Tibial artery (tissue), 4 donors: ENCODE measurements around the gene ARHGEF37.
A peak's percentile ranks its signal among the peaks of the same experiment; 100 is the strongest.

Experiments used
- DNase-seq, 2 donors: peaks; one replicate each; pipeline ENCODE4 v3.0.0-alpha.2; 2019
- H3K27ac ChIP-seq, 2 donors: fragments of 200-600 bp; sonication (generic) in 1 of 2; 1 replicate in 1 of 2; 2 replicates in 1 of 2; pipeline ENCODE4 v1.5.1; 2018 to 2019; ENCODE audit warnings: mild to moderate bottlenecking in 1 of 2
- H3K27me3 ChIP-seq, 2 donors: fragments of 200-600 bp; sonication (generic) in 1 of 2; one replicate each; pipeline versions ENCODE4 v1.5.1 to v1.6.0; 2016 to 2019
- H3K36me3 ChIP-seq, 3 donors: fragments of 200-600 bp; sonication (generic) in 2 of 3; one replicate each; pipeline ENCODE4 v1.5.1; 2016 to 2019; ENCODE audit warnings: mild to moderate bottlenecking in 2 of 3
- H3K4me1 ChIP-seq, 4 donors: fragments of 200-600 bp; sonication (generic) in 2 of 4; 1 replicate in 3 of 4; 2 replicates in 1 of 4; pipeline ENCODE4 v1.5.1; 2016 to 2019
- H3K4me3 ChIP-seq, 2 donors: fragments of 200-600 bp; sonication (generic) in 1 of 2; 1 replicate in 1 of 2; 2 replicates in 1 of 2; pipeline ENCODE4 v1.5.1; 2018 to 2019; ENCODE audit warnings: mild to moderate bottlenecking in 2 of 2
- H3K9me3 ChIP-seq, 3 donors: fragments of 200-600 bp; sonication (generic) in 1 of 3; one replicate each; pipeline ENCODE4 v1.5.1; 2016 to 2019
- CTCF ChIP-seq, 2 experiments: fragments of 200-600 bp in 1 of 2; fragments of 450-650 bp in 1 of 2; IDR thresholded peaks; one replicate each; pipeline ENCODE4 v1.5.1; 2017 to 2019; ENCODE audit warnings: antibody characterized with exemption in 2 of 2, mild to moderate bottlenecking in 1 of 2, moderate library complexity in 1 of 2
- intact Hi-C: fragments of 100-400 bp; cut with DNase I; formaldehyde crosslinking; loops from one replicate; pipeline ENCODE4 v1.15.0; 2023; ENCODE audit warnings: low total_unique reads

Gene ARHGEF37

DNA sequence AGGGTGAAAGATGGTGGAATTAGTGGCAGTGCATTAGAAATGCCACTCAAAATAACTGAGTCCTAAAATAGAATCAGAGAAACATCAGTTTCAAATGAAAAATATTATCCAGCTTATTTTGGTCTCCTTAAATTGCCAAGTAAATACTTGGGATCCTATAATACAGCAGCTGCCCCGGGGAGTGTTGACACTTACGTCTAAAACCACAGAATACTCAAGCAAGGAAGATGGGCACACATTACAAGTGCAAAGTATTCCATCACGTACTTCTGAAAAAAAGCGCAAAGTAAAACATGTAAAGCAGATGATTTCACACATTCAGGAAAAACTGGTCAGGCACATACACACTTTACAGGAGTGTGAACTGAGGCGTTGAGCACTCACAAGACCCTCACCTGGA lies 2.4 kb upstream of the ARHGEF37 start:
- H3K9me3 ChIP-seq: no peaks in the 10 kb centered on the region
- no peak for TF ChIP-seq CTCF (IDR thresholded peaks at IDR 0.05)
- no peaks in the 10 kb centered on the region for H3K36me3 ChIP-seq
- no peak for DNase-seq
- no peak overlapping the region for H3K4me3 ChIP-seq
- no peaks in the 10 kb centered on the region for H3K27me3 ChIP-seq
- peaks cover 0 to 45% (median 26%) of the 10 kb centered on the region in 4 donors for H3K4me1 ChIP-seq
- H3K27ac ChIP-seq: peak overlapping the region in 1 of 2 donors; percentile 47
- intact Hi-C loops: no loop called here

GRCh38 chr5:149580808-149581191 lies 498 bp upstream of the ARHGEF37 start:
- no peaks in the 10 kb centered on the region for H3K27me3 ChIP-seq
- H3K9me3 ChIP-seq: no peaks in the 10 kb centered on the region
- H3K36me3 ChIP-seq: no peaks in the 10 kb centered on the region
- intact Hi-C loops: no loop called here
- peak overlapping the region; percentile 60 to 80 for H3K4me3 ChIP-seq
- no peak for DNase-seq
- TF ChIP-seq CTCF (IDR thresholded peaks at IDR 0.05): no peak
- peaks cover 0 to 56% (median 39%) of the 10 kb centered on the region in 4 donors for H3K4me1 ChIP-seq
- peak overlapping the region; percentile 68 to 83 for H3K27ac ChIP-seq

DNA sequence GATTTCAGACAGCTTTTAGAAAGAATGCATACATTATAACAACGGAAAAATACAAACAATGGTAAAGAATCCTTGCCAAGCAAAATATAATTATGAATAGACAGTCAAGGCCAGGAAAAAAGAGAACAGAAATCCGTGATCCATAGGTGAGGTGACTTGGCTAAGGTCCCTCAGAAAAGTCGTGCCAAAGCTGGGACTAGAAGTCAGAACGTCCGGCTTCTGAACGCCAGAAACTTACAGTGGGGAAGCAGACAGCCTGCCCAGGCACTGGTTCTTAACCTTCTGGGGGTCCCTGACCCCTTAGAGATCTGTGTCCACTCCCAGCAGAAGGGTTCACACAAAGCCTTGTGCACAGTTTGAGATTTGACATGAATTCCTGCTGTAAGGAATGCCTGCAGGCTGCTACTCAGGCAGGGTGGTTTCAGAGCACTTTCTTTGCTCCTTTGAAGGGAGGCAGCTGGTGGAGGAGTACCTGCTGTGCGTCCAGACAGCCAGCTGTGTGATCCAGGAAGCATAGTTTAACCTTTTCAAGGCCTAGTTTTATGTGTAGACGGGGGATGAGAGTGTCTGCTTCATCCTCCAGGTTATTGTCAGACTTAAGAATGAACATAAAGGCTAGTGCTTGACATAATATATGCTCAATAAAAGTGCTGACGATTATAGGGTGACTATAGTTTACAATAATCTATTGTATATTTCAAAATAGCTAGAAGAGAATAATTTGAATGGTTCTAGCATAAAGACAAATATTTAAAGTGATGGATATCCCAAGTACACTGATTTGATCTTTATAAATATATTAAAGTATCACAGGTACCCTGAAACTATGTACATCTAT lies 852 bp downstream of the ARHGEF37 start:
- no peaks in the 10 kb centered on the region for H3K9me3 ChIP-seq
- no peak for DNase-seq
- no peak for TF ChIP-seq CTCF (IDR thresholded peaks at IDR 0.05)
- intact Hi-C loops: no loop called here
- no peaks in the 10 kb centered on the region for H3K36me3 ChIP-seq
- H3K27me3 ChIP-seq: no peaks in the 10 kb centered on the region
- H3K4me3 ChIP-seq: peak overlapping the region; percentile 60 to 80
- peaks cover 0 to 67% (median 48%) of the 10 kb centered on the region in 4 donors for H3K4me1 ChIP-seq
- H3K27ac ChIP-seq: peak overlapping the region; percentile 68 to 83

DNA sequence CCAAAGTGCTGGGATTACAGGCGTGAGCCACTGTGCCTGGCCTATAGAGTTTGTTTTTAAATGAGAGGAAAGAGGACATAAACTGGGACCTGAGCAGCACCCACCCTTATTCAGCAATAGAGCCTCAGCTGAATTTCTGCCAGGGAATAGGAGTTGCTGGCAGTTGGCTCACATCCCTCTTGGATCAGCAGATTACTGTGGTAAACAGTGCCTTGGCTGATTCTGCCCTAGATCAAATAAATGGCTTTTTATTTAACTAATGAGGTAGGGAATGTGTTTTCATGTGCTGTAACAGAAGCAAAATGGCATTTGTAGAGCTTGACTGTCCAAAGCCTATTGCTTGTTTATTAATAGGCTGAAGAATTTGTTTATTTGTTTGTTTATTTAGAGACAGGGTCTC lies 2.1 kb downstream of the ARHGEF37 start:
- TF ChIP-seq CTCF (IDR thresholded peaks at IDR 0.05): no peak
- intact Hi-C loops: no loop called here
- Histone ChIP-seq H3K4me1 (peaks cover 0 to 78% (median 56%) of the 10 kb centered on the region in 4 donors), H3K27ac (peak overlapping the region; percentile 71 to 72), H3K36me3 (no peaks in the 10 kb centered on the region), H3K4me3 (no peak overlapping the region), H3K9me3 (no peaks in the 10 kb centered on the region), H3K27me3 (no peaks in the 10 kb centered on the region)
- DNase-seq: peak; percentile 48 to 74

DNA sequence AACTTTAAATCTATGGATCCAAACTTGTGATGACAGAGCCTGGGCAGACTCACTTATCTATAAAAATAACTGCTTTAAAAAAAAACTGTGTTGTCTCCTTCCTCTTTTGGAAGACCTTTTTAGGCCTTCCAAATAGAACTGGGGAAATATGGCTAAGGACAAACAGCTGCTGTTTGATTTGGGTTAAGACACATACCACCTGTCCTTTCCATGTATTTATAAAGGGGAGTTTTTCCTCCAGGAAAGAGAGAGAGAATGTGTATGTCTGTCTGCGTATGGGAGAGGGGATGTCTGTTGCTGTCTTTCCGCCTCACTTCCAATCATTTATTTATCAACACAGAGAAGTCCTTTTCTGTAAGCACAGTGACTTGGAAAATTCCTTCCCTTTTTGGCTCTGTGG lies 2.8 kb downstream of the ARHGEF37 start:
- DNase-seq: no peak
- Histone ChIP-seq H3K27ac (peak overlapping the region; percentile 71 to 72), H3K36me3 (no peaks in the 10 kb centered on the region), H3K27me3 (no peaks in the 10 kb centered on the region), H3K4me3 (no peak overlapping the region), H3K4me1 (peaks cover 0 to 77% (median 56%) of the 10 kb centered on the region in 4 donors), H3K9me3 (no peaks in the 10 kb centered on the region)
- no peak for TF ChIP-seq CTCF (IDR thresholded peaks at IDR 0.05)
- intact Hi-C loops: no loop called here
